GM18508 (cell line): ENCODE data around the gene SLC25A29.

Experiments used
- ATAC-seq: cut with Tn5 transposase; IDR thresholded peaks from one replicate; pipeline ENCODE4 v1.9.1; 2021; ENCODE audit warnings: moderate number of reproducible peaks; ENCODE audit not compliant: insufficient read depth, unreplicated experiment

Gene SLC25A29

GRCh38 chr14:100246809-100247428 is 59.3 kb downstream of the SLC25A29 start:
- ATAC-seq = no peak

DNA sequence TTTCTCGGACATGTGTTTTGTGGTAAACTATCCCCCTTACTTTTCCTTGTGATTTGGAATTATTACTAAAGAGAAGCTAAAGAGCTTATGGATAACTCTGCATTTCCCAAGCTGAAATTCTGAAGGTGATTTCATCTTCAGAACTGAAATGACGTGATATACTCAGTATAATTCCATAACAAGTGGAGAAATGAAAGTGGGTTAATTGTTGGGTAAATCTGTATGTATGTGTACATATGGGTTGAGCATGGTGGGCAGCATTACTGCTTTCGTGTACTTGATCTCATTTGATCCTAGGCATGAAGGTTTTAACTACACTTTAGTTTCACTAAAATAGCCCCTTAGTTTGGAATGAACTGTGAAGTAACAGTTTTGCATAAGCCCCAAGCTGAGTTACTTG is 63.2 kb downstream of the SLC25A29 start:
- ATAC-seq = no peak

DNA sequence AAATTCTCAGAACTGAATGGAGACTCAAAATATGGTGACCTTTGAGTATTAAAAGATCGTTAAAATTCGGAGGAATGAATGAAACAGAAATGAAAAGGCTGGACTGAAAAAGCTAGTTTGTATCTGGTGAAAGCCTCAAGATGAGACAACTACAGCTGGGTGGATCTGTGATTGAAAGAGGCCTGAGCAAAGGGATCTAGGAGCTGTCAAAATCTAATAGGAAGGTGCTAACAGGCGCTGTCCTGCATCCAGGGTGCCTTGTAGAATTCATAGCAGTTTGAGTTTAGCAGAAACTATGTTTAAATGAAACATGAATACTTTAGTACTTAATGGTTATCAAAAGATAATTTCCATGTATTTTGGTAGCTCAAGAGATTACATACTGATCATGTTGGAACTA is 65.0 kb downstream of the SLC25A29 start:
- no peak for ATAC-seq
